HG03095 (cell line): ENCODE measurements around the gene STAT4.

ENCODE experiments used
- ATAC-seq: cut with Tn5 transposase; IDR thresholded peaks from one replicate; pipeline ENCODE4 v1.9.1; 2021; ENCODE audit warnings: moderate library complexity; ENCODE audit not compliant: unreplicated experiment

Gene STAT4

GRCh38 chr2:191048073-191048472 lies 102.7 kb downstream of the STAT4 start:
- no peak for ATAC-seq

GRCh38 chr2:191045141-191045540 lies 105.7 kb downstream of the STAT4 start:
- ATAC-seq: no peak

GRCh38 chr2:191043438-191043837 lies 107.4 kb downstream of the STAT4 start:
- ATAC-seq: no peak

GRCh38 chr2:191041418-191042161 lies 109.2 kb downstream of the STAT4 start:
- ATAC-seq: no peak

GRCh38 chr2:191039616-191040015 lies 111.2 kb downstream of the STAT4 start:
- ATAC-seq: no peak

GRCh38 chr2:191038741-191039140 lies 112.1 kb downstream of the STAT4 start:
- no peak for ATAC-seq

- no peak for ATAC-seq
Observed at GRCh38 chr2:191038241-191038725, 112.5 kb downstream of the STAT4 start.

GRCh38 chr2:191037351-191037750 lies 113.4 kb downstream of the STAT4 start:
- no peak for ATAC-seq

GRCh38 chr2:191036363-191036762 lies 114.4 kb downstream of the STAT4 start:
- ATAC-seq: no peak

GRCh38 chr2:191032588-191033429 lies 118.0 kb downstream of the STAT4 start:
- ATAC-seq: no peak

GRCh38 chr2:191031256-191031655 lies 119.5 kb downstream of the STAT4 start:
- no peak for ATAC-seq

GRCh38 chr2:191030521-191031154 lies 120.2 kb downstream of the STAT4 start:
- ATAC-seq: peak; percentile 92

- ATAC-seq: no peak
Observed at GRCh38 chr2:191029280-191029950, 121.4 kb downstream of the STAT4 start.

- no peak for ATAC-seq
Observed at GRCh38 chr2:191026377-191026776, 124.4 kb downstream of the STAT4 start.

- ATAC-seq: no peak
Observed at GRCh38 chr2:191025135-191025534, 125.7 kb downstream of the STAT4 start.

GRCh38 chr2:191023235-191023679 lies 127.5 kb downstream of the STAT4 start:
- ATAC-seq: no peak

- ATAC-seq: peak; percentile 16
Observed at GRCh38 chr2:191020742-191021381, 129.9 kb downstream of the STAT4 start.

- ATAC-seq: peak; percentile 64
Observed at GRCh38 chr2:191020221-191020741, 130.5 kb downstream of the STAT4 start.

- ATAC-seq: no peak
Observed at GRCh38 chr2:191019376-191019775, 131.4 kb downstream of the STAT4 start.

- no peak for ATAC-seq
Observed at GRCh38 chr2:191018643-191019119, 132.1 kb downstream of the STAT4 start.
